Activated CD8-positive, alpha-beta T cell treated with anti-CD3 and anti-CD28 coated beads for 36 hours (primary cell): ENCODE results near the gene EDN3. TPM values are rescaled to one million over a fixed set of nuclear protein-coding genes. Genes with fewer than 3 reads are reported as not detected.

ENCODE experiments used
- ATAC-seq: fragments of 200-7000 bp; cut with Tn5 transposase; one replicate; pipeline ENCODE4 v1.10.0; 2021; ENCODE audit warnings: mild to moderate bottlenecking, moderate library complexity
- CTCF ChIA-PET: fragments of 350-600 bp; sonication (Branson Sonifier 250); formaldehyde crosslinking; loops from one replicate; lab custom pipeline; 2021; ENCODE audit warnings: antibody characterized with exemption; lab: Charles Lee
- POLR2A ChIA-PET: fragments of 350-600 bp; sonication (Branson Sonifier 250); formaldehyde crosslinking; loops from one replicate; lab custom pipeline; 2021; ENCODE audit warnings: antibody characterized with exemption; lab: Charles Lee
- DNase-seq: peaks from one replicate; pipeline ENCODE4 v3.0.0-alpha.2; 2020
- H3K27ac Mint-ChIP-seq: one replicate; pipeline ENCODE4 v1.8.0; 2021; ENCODE audit warnings: mild to moderate bottlenecking, mixed read lengths
- H3K27me3 Mint-ChIP-seq: one replicate; pipeline ENCODE4 v1.8.0; 2021; ENCODE audit warnings: mixed read lengths
- H3K36me3 Mint-ChIP-seq: one replicate; pipeline ENCODE4 v1.8.0; 2021; ENCODE audit warnings: low read depth, mixed read lengths
- H3K4me1 Mint-ChIP-seq: one replicate; pipeline ENCODE4 v1.8.0; 2021; ENCODE audit warnings: low read depth, mixed read lengths
- H3K4me3 Mint-ChIP-seq: one replicate; pipeline ENCODE4 v1.8.0; 2021; ENCODE audit warnings: mild to moderate bottlenecking, moderate library complexity, mixed read lengths
- H3K9me3 Mint-ChIP-seq: one replicate; pipeline ENCODE4 v1.8.0; 2021; ENCODE audit warnings: mixed read lengths
- intact Hi-C: fragments of 100-400 bp; cut with micrococcal nuclease; formaldehyde crosslinking; loops from one replicate; pipeline ENCODE4 v1.10.0; 2022
- total RNA-seq, 2 experiments: library from RNA; stranded (reverse); gene quantifications; one replicate each; pipeline ENCODE4 v1.2.3, GENCODE V29; 2021
- TF ChIP-seq, protein P1 (sequence below): fragments of 200-600 bp; IDR thresholded peaks from one replicate; pipeline ENCODE4 v1.8.0; 2022; ENCODE audit warnings: antibody characterized with exemption, mild to moderate bottlenecking

Gene EDN3
- total RNA-seq, 2 experiments from 2014 or later, result 0.09 TPM; not detected in 1

DNA sequence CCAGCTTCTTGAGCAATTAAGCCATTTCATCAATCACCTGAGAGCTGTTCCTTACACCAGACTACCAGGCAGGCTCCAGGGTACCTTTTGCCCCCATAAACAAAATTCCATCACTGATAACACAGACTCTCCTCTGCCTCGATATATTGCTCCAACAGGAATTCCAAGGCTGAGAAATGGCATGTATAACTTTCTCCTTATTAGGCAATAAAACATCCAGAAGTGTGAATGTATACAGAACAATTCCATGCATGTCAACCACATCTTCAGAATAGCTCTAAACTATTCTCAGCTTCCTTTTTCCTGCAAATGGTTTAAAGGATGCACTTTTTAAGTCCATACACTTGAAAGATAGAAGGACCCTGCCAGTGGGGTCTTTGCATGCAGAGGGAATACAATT lies 73.8 kb downstream of the EDN3 start:
- TF ChIP-seq, protein P1, sequence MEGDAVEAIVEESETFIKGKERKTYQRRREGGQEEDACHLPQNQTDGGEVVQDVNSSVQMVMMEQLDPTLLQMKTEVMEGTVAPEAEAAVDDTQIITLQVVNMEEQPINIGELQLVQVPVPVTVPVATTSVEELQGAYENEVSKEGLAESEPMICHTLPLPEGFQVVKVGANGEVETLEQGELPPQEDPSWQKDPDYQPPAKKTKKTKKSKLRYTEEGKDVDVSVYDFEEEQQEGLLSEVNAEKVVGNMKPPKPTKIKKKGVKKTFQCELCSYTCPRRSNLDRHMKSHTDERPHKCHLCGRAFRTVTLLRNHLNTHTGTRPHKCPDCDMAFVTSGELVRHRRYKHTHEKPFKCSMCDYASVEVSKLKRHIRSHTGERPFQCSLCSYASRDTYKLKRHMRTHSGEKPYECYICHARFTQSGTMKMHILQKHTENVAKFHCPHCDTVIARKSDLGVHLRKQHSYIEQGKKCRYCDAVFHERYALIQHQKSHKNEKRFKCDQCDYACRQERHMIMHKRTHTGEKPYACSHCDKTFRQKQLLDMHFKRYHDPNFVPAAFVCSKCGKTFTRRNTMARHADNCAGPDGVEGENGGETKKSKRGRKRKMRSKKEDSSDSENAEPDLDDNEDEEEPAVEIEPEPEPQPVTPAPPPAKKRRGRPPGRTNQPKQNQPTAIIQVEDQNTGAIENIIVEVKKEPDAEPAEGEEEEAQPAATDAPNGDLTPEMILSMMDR, result no peak
- peaks cover 4% of the 10 kb centered on the region for H3K27me3 Mint-ChIP-seq
- H3K4me1 Mint-ChIP-seq, result peaks cover 13% of the 10 kb centered on the region
- no peak overlapping the region for H3K27ac Mint-ChIP-seq
- CTCF ChIA-PET, result no interaction called here
- no peak for ATAC-seq
- POLR2A ChIA-PET, result no interaction called here
- no peaks in the 10 kb centered on the region for H3K36me3 Mint-ChIP-seq
- H3K9me3 Mint-ChIP-seq, result no peaks in the 10 kb centered on the region
- intact Hi-C loops, result no loop called here
- no peak overlapping the region for H3K4me3 Mint-ChIP-seq
- DNase-seq, result no peak

DNA sequence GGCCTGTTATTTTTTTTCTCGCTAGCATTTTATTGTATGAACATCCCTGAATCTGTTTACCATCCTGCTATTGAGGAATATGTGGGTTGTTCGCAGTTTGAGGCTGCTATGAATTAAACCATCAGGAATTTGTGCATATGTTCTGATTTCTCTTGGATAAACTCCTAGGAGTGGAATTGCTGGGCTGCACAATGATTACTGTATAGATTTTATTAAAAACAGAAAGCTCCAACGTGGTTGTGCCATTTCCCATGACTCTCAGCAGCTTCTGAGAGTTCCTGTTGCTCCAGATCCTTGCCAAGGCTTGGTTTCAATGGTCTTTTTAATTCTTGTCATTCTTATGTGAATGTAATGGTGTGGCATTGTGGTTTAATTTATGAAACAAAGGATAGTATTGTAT lies 75.1 kb downstream of the EDN3 start:
- no peak for ATAC-seq
- H3K4me3 Mint-ChIP-seq, result no peak overlapping the region
- no peaks in the 10 kb centered on the region for H3K9me3 Mint-ChIP-seq
- no peak for DNase-seq
- ChIA-PET CTCF (no interaction called here), POLR2A (no interaction called here)
- peaks cover 4% of the 10 kb centered on the region for H3K27me3 Mint-ChIP-seq
- peaks cover 13% of the 10 kb centered on the region for H3K4me1 Mint-ChIP-seq
- H3K36me3 Mint-ChIP-seq, result no peaks in the 10 kb centered on the region
- TF ChIP-seq, protein P1, result no peak
- H3K27ac Mint-ChIP-seq, result no peak overlapping the region
- intact Hi-C loops, result no loop called here

Other genes starting within 250 kb of the EDN3 start
- 10 to 100 TPM; 10.9 to 11.9 TPM for gene ZNF831, start 136.8 kb upstream of the EDN3 start, total RNA-seq